HG03280 (cell line): ENCODE data around the gene ZFAND6.
"Not testable (repeated sequence)": the region's sequence is repeated elsewhere in the genome, so short reads cannot be mapped to it uniquely, and the experiment has no call there.

Source experiments
- ATAC-seq: cut with Tn5 transposase; IDR thresholded peaks from one replicate; pipeline ENCODE4 v1.9.1; 2021; ENCODE audit warnings: mild to moderate bottlenecking, moderate library complexity; ENCODE audit not compliant: unreplicated experiment

Gene ZFAND6

DNA sequence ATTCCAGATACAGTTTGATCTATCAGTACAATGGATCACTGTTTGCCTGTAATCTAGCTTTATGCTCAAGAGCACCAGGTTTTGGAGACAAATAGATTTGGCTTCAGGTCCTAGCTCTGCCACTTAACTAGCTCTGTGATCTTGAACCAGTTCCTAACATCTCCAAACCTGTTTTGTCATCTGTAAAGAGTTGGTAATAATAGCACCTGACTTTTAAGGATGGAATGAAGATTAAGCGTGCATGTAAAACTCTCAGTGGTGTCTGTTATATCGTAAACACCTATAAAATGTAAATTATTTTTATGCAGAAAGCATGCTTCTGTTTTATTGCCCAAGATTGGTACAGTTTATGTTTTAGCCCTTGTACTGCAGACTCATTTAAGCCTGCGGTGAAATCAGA lies 36.5 kb downstream of the ZFAND6 start:
- no peak for ATAC-seq

DNA sequence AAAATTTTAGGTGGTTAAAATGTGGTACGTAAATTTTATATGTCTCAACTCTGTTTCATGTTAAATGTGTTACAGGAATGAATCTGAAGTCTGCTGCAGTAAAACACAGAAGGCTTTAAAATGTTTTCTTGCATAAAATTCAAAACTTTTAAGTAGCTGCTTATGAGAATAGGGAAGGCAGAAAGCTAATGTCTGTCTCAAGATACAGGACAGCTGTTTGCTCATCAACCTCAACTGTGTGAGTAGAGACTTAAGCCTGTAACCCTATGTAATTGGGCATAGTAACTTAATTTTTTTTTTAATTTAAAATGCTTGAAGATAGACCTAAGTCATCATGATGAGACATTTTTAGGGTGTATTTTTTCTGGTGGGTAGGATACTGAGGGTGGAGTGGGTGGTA lies 38.9 kb downstream of the ZFAND6 start:
- no peak for ATAC-seq

DNA sequence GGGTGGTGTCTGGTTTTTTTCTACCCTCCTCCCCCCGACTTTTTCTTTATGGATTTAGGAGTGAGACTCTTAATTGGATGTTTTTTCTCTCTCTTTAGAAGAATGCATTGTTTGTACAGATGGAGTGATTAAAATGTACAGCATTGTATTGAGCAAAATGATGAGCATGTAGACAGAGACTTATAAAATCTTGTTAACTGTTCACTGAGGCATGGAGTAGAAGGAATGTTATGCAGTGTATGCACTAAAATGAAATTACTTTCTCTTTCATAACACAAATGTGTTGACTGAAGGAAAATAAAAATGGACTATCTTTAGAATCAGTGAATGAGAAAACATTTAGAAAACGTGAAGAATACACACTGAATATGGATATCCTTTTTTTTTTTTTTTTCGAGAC lies 39.8 kb downstream of the ZFAND6 start:
- ATAC-seq: peak; percentile 27

DNA sequence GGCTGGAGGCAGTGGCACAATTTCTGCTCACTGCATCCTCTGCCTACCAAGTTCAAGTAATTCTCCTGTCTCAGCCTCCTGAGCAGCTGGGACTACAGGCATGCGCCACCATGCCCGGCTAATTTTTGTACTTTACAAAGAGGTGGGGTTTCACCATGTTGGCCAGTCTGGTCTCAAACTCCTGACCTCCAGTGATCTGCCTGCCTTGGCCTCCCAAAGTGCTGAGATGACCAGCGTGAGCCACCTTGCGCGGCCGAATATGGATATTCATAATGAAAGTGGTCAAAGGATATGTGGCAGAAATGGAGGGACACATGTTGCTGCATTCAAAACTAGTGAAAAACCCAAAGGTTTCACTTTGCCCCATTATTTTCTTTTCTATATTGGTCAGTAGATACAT lies 40.2 kb downstream of the ZFAND6 start:
- ATAC-seq: peak; percentile 61

DNA sequence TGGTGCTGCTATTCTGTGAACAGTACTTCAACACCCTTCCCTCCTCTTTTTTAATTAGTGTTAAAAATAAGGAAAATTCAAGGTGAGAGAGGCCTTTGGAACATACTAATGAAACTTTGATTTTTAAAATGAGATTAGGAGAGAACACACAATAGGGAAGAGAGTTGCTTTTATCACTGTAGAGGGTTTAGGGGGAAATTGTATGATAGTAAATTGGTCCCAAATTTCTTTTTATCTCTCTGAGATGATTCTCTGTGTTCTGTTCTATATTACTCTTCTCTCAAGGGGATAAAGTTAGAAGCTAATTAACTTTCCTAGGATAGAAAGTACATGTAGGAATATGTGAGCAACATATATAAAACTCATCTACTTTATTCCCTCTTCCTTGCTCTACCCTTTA lies 40.8 kb downstream of the ZFAND6 start:
- no peak for ATAC-seq

DNA sequence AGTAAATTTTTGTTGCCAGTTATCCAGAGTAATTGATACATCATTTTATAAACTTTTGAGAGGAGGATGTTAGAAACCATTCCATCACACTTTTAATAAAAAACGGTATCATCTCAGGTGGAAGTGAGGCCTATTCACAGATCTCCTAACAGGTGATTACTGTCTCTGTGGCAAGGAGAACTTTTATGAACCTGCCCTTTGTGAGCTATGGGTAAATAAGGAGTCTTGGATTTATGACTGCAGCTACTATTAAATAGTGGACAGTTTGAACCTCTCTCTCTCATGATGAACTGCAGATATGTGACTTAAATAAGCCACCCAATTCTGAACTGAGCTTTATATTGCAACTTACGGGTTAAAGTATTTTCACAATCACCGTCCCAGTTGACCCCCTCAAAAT lies 45.7 kb downstream of the ZFAND6 start:
- no peak for ATAC-seq

DNA sequence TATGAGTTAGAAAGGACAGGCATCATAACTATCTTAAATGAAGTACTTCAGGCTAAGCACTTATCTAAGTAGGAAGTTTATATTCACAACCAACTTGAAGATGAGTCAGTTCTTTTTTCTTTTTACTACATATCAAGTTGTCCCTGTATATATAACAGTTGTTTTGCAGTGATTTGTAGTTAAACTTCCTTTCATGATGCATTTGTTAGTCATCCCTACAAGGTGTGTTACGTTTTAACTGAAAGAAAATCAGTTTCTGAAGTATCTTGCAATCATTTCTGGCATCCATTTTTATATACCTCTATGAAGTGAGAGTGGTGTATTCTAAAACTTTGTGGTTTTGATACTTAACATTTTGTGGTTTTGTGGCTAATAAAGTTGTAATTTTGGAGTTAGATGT lies 46.1 kb downstream of the ZFAND6 start:
- ATAC-seq: no peak

DNA sequence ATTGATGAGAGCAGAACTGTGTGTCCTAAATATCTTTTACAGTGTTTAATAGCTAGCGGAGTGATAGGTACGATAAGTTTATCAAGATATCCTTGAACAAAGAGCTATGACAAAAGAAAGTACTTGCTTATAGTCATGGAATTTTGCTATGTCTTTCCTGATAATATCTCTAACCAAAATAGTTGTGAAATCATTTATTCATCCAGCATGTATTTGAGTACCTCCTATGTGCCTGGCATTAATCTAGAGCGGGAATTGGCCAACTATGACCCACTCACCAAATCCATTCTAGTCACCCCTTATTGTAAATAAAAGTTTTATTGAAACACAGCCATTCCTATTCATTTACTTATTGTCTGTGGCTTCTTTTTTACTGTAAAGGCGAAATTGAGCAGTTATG lies 46.6 kb downstream of the ZFAND6 start:
- no peak for ATAC-seq

DNA sequence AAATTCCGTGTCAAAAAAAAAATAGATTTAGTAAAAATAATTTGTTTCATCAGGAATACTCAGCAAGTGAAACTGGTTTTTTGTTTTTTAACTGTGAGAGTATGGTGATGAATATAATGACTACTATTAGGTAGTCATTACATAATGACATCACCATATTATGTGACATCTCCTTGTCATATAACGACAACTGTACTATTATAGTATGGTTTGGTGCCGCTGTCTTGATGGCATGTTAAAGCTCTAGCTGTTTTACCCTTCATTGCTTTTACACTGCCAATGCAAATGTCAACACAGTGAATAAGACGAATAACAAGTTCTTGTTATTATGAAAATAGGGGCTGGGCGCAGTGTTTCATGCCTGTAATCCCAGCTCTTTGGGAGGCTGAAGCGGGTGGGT lies 47.7 kb downstream of the ZFAND6 start:
- no peak for ATAC-seq

DNA sequence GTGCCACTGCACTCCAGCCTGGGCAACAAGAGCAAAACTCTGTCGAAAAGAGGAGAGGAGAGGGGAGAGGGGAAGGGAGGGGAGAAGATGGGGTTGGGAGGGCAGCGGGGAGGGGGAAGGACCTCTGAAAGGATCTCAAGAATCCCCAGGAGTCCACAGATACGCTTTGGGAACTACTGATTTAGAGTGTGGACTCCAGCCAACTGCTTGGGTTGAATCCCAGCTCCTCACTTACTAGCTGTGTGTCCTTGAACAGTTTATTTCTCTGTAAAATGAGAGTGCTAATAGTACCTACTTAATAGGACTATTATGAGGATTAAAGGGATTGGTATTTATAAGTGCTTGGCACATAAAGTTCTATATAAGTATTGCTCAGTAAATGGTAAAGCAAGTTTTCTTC lies 48.3 kb downstream of the ZFAND6 start:
- no peak for ATAC-seq

DNA sequence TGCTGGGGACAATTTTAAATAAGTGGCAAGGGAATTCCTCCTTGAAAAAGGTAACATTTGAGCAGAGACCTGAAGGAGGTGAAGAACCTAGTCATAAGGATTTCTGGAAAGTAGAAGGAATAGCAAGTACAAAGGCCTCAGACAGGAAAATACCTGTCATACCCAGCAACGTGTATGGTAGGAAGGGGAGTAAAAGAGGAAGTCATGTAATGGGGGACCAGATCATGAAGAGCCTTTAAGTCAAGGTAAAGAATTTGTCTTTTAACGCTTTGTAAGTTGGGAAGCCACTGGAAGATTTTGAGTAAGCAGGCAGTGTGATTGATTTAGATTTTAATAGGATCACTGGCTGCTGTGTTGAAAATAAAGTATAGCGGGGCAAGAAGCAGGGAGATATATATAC lies 49.9 kb downstream of the ZFAND6 start:
- ATAC-seq: no peak

DNA sequence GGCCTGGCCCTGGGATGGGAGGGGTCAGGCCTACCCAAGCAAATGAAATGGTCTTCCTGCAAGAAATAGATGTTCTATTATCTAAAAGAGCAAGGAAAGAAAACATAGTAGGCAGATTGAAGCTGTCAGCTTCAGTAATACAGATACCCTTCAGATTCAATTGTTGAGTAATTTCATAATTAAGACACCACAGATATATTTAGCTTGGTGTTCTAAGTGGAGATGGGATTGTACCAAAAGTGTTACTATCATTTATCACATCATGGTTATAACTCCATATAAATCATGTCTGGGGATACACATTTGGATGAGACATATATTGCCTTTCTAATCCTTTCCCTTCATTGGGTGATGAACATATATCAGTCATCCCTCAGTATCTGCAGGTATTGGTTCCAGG lies 51.4 kb downstream of the ZFAND6 start:
- ATAC-seq: no peak

DNA sequence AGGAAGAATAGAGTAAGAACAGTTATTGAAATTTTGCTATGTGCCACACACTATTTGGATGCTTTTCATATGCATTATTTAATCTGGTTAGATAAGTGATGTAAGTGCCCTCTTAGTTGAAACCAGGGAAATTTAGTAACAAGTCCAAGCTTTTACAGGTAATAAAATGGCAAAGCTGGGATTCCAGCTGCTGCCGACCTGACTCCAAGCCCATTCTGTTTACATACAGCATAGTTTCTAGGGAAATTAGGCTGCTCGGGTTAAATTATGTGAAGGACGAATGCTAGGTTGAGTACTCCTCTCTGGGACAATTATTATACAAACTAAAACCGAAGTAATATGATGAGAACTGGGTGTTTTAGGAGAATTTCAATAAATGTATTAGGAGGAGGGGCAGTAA lies 54.6 kb downstream of the ZFAND6 start:
- ATAC-seq: no peak

DNA sequence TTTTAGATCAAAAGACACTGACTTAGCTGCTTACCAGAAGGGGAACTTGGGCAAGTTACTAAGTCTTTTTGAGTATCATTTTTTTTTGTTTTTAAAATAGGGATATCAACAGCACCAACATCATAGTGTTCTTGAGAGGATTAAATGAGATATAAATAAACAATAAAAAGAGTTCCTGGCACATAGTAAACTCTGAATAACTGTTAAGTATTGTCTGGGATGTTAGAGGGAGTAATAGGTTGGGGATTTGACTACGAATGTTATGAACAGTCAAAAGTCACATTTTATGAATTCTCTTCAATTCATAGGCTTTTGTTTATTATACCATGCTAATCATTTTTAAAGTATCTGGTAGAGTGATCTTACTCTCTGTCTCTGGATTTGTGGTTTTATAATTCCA lies 55.5 kb downstream of the ZFAND6 start:
- no peak for ATAC-seq

DNA sequence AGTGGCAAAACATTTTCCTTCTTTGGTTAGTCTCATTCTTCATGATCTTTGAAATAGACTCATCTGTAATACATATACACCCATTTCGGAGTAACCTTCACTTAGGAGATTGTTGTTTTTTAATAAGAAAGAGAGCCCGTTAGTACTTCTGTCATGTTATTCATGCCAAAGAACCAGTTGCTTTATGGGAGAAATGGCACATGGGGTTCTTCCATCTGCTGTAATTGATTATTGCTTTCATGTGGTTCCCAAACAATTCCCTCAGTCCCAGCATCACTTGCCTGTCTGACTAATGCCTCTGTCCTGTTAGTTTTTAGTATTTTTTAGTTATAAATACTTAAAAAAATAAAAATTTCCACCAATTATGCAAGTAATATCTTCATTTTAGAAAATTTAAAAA lies 59.5 kb downstream of the ZFAND6 start:
- no peak for ATAC-seq

DNA sequence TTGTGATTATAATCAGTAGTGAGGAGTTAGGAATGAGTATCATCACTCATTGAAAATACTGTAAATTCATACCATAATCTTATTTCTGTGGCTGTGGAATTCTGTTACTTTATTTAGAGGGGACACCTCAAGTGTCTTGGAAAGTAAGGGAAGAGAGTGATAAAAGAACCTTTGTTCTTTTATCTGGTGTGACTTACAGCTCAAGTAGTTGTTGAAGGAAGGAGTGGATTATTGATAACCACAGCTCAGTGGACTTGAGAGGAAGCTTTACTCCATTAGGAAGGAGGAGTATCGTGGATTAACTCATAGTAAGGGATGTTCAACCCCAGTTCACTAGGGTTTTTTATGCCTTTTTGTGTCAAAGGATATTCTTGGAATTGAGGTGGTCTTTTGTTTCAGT lies 61.2 kb downstream of the ZFAND6 start:
- no peak for ATAC-seq

DNA sequence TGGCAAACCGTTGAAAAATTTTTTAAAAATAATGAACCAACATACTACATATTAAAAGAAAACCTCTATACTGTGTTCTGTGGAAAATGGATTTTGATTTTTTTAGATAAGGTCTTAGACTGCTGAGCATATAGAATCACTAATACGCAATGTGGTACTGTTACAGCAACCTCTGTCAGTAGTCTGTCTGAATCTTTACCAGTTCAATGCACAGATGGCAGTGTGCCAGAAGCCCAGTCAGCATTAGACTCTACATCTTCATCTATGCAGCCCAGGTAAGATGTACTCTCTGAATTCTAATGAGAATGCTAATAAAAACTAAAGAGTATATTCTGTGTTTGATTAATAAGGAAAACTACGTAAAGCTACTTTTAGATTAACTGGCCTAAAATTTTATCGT lies 62.1 kb downstream of the ZFAND6 start:
- no peak for ATAC-seq

DNA sequence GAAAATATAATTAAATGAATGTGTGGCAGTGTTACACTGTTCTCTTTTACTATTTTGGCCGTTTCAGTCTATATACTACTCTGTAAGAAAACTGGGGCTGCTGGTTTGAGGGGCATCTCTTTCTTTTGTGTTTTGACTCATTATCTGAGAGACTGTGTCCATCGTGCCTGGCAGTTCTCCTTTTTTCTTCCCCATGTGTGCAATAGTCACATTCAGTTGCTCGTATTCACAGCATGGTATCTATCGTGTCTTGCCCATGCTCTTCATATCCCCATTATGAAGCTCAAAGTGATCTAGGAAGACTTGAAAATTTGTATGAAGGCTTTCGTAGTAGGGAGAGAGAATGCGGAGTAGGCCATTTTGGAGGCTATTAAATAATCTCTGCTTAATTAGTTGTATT lies 63.6 kb downstream of the ZFAND6 start:
- no peak for ATAC-seq

DNA sequence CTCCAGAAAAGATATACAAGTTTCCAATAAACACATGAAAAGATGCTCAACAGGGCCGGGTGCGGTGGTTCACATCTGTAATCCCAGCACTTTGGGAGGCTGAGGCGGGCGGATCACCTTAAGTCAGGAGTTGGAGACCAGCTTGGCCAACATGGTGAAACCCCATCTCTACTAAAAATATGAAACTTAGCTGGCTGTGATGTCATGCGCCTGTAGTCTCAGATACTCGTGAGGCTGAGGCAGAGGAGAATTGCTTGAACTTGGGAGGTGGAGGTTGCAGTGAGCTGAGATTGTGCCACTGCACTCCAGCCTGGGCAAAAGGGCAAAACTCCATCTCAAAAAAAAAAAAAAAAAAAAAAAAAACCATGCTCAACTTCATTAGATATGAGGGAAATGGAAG lies 67.8 kb downstream of the ZFAND6 start:
- ATAC-seq: not testable (repeated sequence)

DNA sequence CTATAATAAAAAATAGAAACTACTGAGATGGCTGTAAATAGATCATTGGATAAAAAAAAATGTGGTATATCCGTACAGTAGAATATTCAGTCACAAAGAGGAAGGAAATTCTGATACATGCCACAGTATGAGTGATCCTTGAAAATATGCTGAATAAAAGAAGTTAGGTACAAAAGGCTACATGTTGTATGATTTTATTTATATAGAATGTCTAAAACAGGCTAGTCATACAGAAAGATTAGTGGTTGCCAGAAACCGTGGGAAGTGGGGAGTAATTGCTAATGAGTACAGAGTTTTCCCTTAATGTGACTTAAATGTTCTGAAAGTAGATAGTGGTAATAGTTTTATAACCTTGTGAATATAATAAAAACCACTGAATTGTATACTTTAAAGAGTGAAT lies 68.4 kb downstream of the ZFAND6 start:
- ATAC-seq: no peak

DNA sequence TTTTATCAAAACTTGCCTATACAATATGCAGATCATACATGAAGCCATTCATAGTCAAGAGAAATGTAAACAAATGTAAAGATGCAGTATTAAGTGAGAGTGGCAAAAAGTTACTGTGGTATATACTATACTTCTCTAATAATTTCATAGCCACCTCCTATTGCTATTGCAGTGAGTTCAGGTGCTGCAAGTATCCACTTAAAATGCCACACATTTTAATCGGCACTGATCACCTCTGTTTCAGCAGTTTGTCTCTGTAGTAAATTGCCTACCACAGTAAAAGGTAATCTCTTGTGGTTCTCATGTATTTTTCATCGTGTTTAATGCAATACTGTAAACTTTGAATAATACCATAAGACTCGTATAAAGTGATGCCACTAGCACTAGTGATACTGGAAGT lies 72.9 kb downstream of the ZFAND6 start:
- no peak for ATAC-seq

DNA sequence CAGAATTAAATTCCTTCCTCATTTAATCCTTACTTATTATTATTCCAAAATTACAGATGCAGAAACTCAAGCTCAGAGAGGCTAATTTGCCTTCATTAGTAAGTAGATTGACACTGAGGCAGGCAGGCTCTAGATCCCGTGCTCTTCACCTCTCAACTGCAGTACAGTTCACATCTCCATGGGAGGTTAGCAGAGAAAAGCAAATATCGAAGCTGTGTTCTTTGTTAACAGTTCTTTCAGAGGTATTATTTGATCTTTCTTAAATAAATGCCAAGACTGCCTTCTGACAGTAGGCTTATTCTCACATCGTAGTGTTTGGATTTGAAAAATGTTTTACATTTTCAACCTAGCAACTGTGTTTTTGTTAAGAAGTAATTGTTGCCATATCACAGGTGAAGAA lies 77.4 kb downstream of the ZFAND6 start:
- no peak for ATAC-seq

DNA sequence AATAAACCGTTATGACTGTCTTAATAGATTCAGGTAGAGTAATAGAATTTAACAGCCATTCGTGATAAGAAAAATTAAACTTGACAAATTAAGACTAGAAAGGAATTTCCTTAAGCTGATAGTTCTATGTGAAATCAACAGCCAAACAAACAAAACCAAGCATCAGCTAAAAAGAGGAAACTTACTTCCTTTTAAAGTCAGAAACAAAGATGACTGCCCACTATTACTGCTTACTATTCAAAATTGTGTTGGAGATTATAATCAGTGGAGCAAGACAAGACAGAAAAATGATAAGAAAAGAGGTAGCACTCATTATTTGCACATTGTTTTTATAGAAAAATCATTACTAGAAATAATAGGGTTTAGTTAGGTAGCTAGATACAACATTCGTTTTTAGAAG lies 79.5 kb downstream of the ZFAND6 start:
- ATAC-seq: no peak

DNA sequence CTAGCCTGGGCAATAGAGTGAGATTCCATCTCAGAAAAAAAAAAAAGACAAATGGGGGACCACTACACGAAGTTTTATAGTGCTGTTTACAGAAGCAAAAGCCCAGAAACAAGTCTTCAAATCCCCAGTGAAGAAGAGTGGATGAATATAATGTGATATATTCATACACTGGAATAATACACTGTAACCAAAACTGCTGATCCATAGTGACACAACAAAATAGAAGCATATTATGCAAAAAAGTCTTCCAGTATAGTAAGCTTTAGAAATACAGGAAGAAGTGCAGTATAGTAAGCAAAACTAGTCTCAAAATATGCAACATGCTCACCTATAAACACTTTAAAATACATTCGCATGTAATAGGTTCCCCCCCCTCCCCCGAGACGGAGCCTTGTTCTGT lies 81.4 kb downstream of the ZFAND6 start:
- no peak for ATAC-seq
